Measurements from ENCODE around the gene JMJD7.

- TF ChIP-seq CTCF (IDR thresholded peaks at IDR 0.05) (no peak), POLR2A (IDR thresholded peaks at IDR 0.05) (no peak)
Observed at GRCh38 chr15:41829959-41830646, 2.2 kb downstream of the JMJD7 start.

Measured in Peyer's patch (tissue), 4 donors.